Prostate gland (tissue), 2 donors: ENCODE data around the gene FHIT. TPM values are rescaled to one million over a fixed set of nuclear protein-coding genes. Genes with fewer than 3 reads are reported as not detected.

Experiments used
- DNase-seq: peaks from one replicate; pipeline ENCODE4 v3.0.0-alpha.2; 2019; ENCODE audit warnings: low spot score
- H3K27ac ChIP-seq, 2 donors: fragments of 200-600 bp; sonication (generic); 2 replicates each; pipeline ENCODE4 v1.5.1; 2017 to 2019
- H3K27me3 ChIP-seq: fragments of 200-600 bp; sonication (generic); replicated peaks from 2 replicates; pipeline ENCODE4 v1.5.1; 2019; ENCODE audit not compliant: insufficient read depth
- H3K36me3 ChIP-seq, 2 donors: fragments of 200-600 bp; sonication (generic); 1 replicate in 1 of 2; 2 replicates in 1 of 2; pipeline versions ENCODE4 v1.5.1 to v1.8.1; 2017 to 2019
- H3K4me1 ChIP-seq: fragments of 200-600 bp; sonication (generic); replicated peaks from 2 replicates; pipeline ENCODE4 v1.5.1; 2019
- H3K4me3 ChIP-seq, 2 donors: fragments of 200-600 bp; sonication (generic); 2 replicates each; pipeline ENCODE4 v1.5.1; 2017 to 2019
- H3K9me3 ChIP-seq: fragments of 200-600 bp; sonication (generic); 2 replicates; pipeline ENCODE4 v1.5.1; 2017
- CTCF ChIP-seq, 4 experiments: fragments of 200-600 bp in 2 of 4; fragments of 450-650 bp in 2 of 4; sonication (generic) in 2 of 4; IDR thresholded peaks; 1 replicate in 3 of 4; 2 replicates in 1 of 4; pipeline ENCODE4 v1.5.1; 2016 to 2019; ENCODE audit warnings: antibody characterized with exemption in 4 of 4, mild to moderate bottlenecking in 2 of 4, moderate library complexity in 2 of 4
- POLR2A ChIP-seq: fragments of 450-650 bp; IDR thresholded peaks from one replicate; pipeline ENCODE4 v1.6.1; 2016; ENCODE audit warnings: antibody characterized with exemption, mild to moderate bottlenecking
- POLR2AphosphoS5 ChIP-seq: sonication (generic); formaldehyde crosslinking; IDR thresholded peaks from one replicate; pipeline ENCODE4 v1.6.1; 2017; ENCODE audit warnings: antibody characterized with exemption
- WGBS: methylation state at CpG from one replicate; pipeline ENCODE4 v1.1.5; 2018; 5-methylcytosine and 5-hydroxymethylcytosine counted together
- intact Hi-C: fragments of 100-400 bp; cut with DNase I; formaldehyde crosslinking; loops from one replicate; pipeline ENCODE4 v1.14.2; 2022
- total RNA-seq, 2 donors: library from RNA; depleted of rRNA; stranded (reverse); fragments of >200 nt; gene quantifications; one replicate each; pipeline ENCODE4 v1.1.0, GENCODE V29; 2016

The FHIT gene
- total RNA-seq, 2 donors from 2014 or later = 6.4 to 10.4 TPM

DNA sequence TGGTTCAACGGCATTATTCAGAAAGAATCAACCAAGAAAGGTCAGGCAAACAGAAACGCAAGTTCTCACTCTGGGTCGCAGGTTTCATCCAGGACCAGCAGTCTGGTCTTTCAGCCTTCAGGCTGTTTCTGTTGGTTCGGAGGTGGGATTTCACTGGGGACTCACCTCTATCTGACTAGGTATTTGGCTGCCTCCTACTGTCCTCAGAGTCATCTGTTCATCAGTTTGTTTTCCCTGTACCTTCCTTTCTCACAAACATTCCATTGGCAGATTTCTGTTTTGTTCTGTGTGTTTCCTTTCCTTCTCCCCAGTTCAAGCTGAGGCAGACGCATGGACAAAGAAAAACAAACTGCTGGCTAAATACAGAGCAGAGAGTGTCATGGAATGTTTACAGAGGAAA is 1154.8 kb downstream of the FHIT start:
- intact Hi-C loops = no loop called here
- Histone ChIP-seq H3K4me1 (no peaks in the 10 kb centered on the region), H3K36me3 (no peaks in the 10 kb centered on the region), H3K27ac (no peak overlapping the region), H3K4me3 (no peak overlapping the region), H3K27me3 (no peaks in the 10 kb centered on the region), H3K9me3 (no peaks in the 10 kb centered on the region)
- 81% methylated on average over 5 of the region's 5 CpGs for WGBS
- no peak for DNase-seq
- TF ChIP-seq POLR2AphosphoS5 = no peak
- TF ChIP-seq CTCF (IDR thresholded peaks at IDR 0.05) = no peak
- TF ChIP-seq POLR2A = no peak

DNA sequence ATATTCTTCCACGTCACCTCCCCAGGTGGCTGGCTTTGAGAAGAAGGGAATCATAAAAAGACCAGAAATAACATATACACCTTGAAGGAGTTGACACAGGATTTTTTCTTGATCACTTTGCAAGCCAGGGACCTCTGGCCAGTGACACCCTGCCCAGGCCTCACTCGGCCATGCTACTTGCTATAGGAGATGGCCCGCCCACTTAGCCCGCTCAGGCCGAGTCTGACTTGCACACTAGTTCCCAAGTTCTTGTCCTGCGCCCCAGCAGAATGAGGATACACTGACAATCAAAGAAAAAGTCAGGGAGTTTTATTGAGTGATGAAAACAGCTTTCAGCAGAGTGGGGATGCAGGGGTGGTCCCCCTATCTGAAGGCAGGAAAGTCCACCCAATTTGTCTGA is 1155.3 kb downstream of the FHIT start:
- intact Hi-C loops = no loop called here
- no peaks in the 10 kb centered on the region for H3K4me1 ChIP-seq
- no peaks in the 10 kb centered on the region for H3K9me3 ChIP-seq
- H3K27ac ChIP-seq = no peak overlapping the region
- H3K4me3 ChIP-seq = no peak overlapping the region
- 99% methylated on average over 6 of the region's 6 CpGs for WGBS
- H3K27me3 ChIP-seq = no peaks in the 10 kb centered on the region
- DNase-seq = no peak
- H3K36me3 ChIP-seq = no peaks in the 10 kb centered on the region
- no peak for TF ChIP-seq POLR2A
- TF ChIP-seq POLR2AphosphoS5 = no peak
- TF ChIP-seq CTCF (IDR thresholded peaks at IDR 0.05) = no peak

GRCh38 chr3:60095516-60095915 is 1155.7 kb downstream of the FHIT start:
- Histone ChIP-seq H3K9me3 (no peaks in the 10 kb centered on the region), H3K4me1 (no peaks in the 10 kb centered on the region), H3K4me3 (no peak overlapping the region), H3K27me3 (no peaks in the 10 kb centered on the region), H3K36me3 (no peaks in the 10 kb centered on the region), H3K27ac (no peak overlapping the region)
- intact Hi-C loops = no loop called here
- no peak for DNase-seq
- TF ChIP-seq CTCF (IDR thresholded peaks at IDR 0.05) (no peak), POLR2A (no peak), POLR2AphosphoS5 (no peak)
- WGBS = 32% methylated on average over 4 of the region's 4 CpGs

DNA sequence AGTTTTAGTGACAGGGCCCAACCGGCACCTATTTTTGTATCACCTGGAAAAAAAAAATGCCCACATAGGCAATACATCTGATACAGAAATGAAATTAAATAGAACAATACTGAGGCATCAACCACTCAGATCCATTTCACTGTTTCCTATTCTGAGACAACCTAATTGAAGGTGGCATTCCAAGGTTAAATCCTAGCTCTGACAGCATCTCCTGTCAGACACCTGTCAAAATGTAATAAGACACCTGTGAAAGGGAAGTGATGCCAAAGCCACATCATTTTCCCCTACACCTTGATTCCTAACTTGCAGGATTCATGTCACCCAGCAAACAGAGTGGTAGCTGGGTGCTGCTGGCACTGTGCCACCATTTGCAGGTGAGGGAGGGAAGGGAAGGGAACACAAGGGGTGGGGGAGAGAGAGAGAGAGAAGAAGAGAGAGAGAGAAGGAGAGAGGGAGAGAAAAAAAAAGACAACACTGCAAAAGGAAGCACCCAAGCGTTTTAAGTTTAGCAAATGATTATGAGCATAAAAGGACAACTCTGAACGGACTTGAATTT is 1156.8 kb downstream of the FHIT start:
- no peak overlapping the region for H3K27ac ChIP-seq
- H3K27me3 ChIP-seq = no peaks in the 10 kb centered on the region
- H3K4me3 ChIP-seq = no peak overlapping the region
- TF ChIP-seq CTCF (IDR thresholded peaks at IDR 0.05) (no peak), POLR2AphosphoS5 (no peak), POLR2A (no peak)
- DNase-seq = no peak
- H3K4me1 ChIP-seq = no peaks in the 10 kb centered on the region
- 87% methylated on average over 3 of the region's 3 CpGs for WGBS
- H3K9me3 ChIP-seq = no peaks in the 10 kb centered on the region
- intact Hi-C loops = no loop called here
- no peaks in the 10 kb centered on the region for H3K36me3 ChIP-seq

DNA sequence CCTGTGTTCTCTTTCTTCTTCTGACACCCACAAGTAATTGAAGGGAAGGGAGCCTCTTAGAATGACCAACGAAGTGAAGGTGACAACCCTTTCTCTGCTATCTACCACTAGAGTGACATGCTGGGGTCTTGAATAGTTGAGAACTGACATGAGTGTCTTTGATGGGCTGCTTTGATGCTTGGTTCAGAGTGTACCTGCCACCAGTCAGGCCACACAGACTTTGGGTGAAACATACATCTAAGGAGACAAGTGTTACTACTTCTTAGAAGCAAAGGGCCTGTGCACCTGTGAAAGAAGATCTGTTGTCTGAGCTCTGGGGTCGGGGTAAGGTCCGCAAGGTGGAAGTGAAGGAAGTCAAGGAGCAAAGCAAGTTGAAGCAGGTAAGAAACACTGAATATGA is 1160.7 kb downstream of the FHIT start:
- Histone ChIP-seq H3K27me3 (no peaks in the 10 kb centered on the region), H3K27ac (no peak overlapping the region), H3K4me1 (no peaks in the 10 kb centered on the region), H3K4me3 (no peak overlapping the region), H3K36me3 (no peaks in the 10 kb centered on the region), H3K9me3 (no peaks in the 10 kb centered on the region)
- 91% methylated on average over 3 of the region's 3 CpGs for WGBS
- TF ChIP-seq POLR2A = no peak
- no peak for TF ChIP-seq POLR2AphosphoS5
- no peak for DNase-seq
- intact Hi-C loops = no loop called here
